ENCODE data around the gene GPSM1. TPM values are rescaled to one million over a fixed set of nuclear protein-coding genes. Genes with fewer than 3 reads are reported as not detected.
A peak's percentile ranks its signal among the peaks of the same experiment; 100 is the strongest.

GPSM1 gene
- total RNA-seq, 2 experiments from 2014 or later = 10.6 to 11.3 TPM

GRCh38 chr9:136361754-136362449 lies 34.6 kb downstream of the GPSM1 start:
- no peak overlapping the region for H3K4me3 Mint-ChIP-seq
- H3K36me3 Mint-ChIP-seq = no peaks in the 10 kb centered on the region
- CTCF ChIA-PET = interaction anchor here (0.6 to 1.0 kb wide), 2 partner anchors 32 to 33 kb away, joined by 3 read pairs; no protein-coding TSS in a partner anchor
- no peaks in the 10 kb centered on the region for H3K27me3 Mint-ChIP-seq
- DNase-seq = no peak
- no peaks in the 10 kb centered on the region for H3K9me3 Mint-ChIP-seq
- POLR2A ChIA-PET = interaction anchor here (0.9 kb wide), 1 partner anchor 7 kb away, joined by 3 read pairs; no protein-coding TSS in a partner anchor
- H3K27ac Mint-ChIP-seq = no peak overlapping the region
- intact Hi-C loops (cut with micrococcal nuclease) = loop anchor here (2.0 kb wide), 2 partner anchors 49 to 77 kb away; partner anchors contain the start of genes ENTR1, INPP5E and PMPCA
- H3K4me1 Mint-ChIP-seq (ENCODE audit: low read depth) = peaks cover 9% of the 10 kb centered on the region

- CTCF ChIA-PET = interaction anchor here (0.6 to 2.4 kb wide), 16 partner anchors 10 to 401 kb away, joined by 3 to 13 read pairs (median 4); partner anchors contain the start of genes SNAPC4 and UBAC1
- DNase-seq = no peak
- no peaks in the 10 kb centered on the region for H3K9me3 Mint-ChIP-seq
- H3K4me3 Mint-ChIP-seq = no peak overlapping the region
- H3K4me1 Mint-ChIP-seq (ENCODE audit: low read depth) = peaks cover 9% of the 10 kb centered on the region
- H3K36me3 Mint-ChIP-seq = no peaks in the 10 kb centered on the region
- H3K27me3 Mint-ChIP-seq = no peaks in the 10 kb centered on the region
- H3K27ac Mint-ChIP-seq = peak overlapping the region; percentile 88
- POLR2A ChIA-PET = interaction anchor here (0.9 to 1.6 kb wide), 6 partner anchors 8 to 253 kb away, joined by 3 to 5 read pairs (median 4); partner anchors contain the start of gene GPSM1
- intact Hi-C loops (cut with micrococcal nuclease) = loop anchor here (2.0 kb wide), 2 partner anchors 48 to 76 kb away; partner anchors contain the start of genes ENTR1, INPP5E and PMPCA
Observed at GRCh38 chr9:136362450-136362784, 35.1 kb downstream of the GPSM1 start.

GRCh38 chr9:136363106-136363948 lies 36.0 kb downstream of the GPSM1 start, which contains the start of gene DNLZ:
DNLZ (minus strand) TSS chr9:136363744; CDS start chr9:136363714, 30 bp downstream.
- H3K36me3 Mint-ChIP-seq = no peaks in the 10 kb centered on the region
- H3K27ac Mint-ChIP-seq = peak within 1 kb of the TSS; percentile 88
- DNase-seq = peak; percentile 98
- peaks cover 9% of the 10 kb centered on the region for H3K4me1 Mint-ChIP-seq (ENCODE audit: low read depth)
- peak within 1 kb of the TSS; percentile 83 for H3K4me3 Mint-ChIP-seq
- POLR2A ChIA-PET = interaction anchor here (0.8 to 1.6 kb wide), 12 partner anchors 9 to 254 kb away, joined by 3 to 5 read pairs (median 4); partner anchors contain the start of genes ENTR1, GPSM1 and PMPCA
- intact Hi-C loops (cut with micrococcal nuclease) = loop anchor here (1.0 to 2.0 kb wide), 4 partner anchors 40 to 120 kb away; partner anchors contain the start of genes ENTR1, INPP5E, PMPCA and SEC16A
- H3K9me3 Mint-ChIP-seq = no peaks in the 10 kb centered on the region
- no peaks in the 10 kb centered on the region for H3K27me3 Mint-ChIP-seq
- CTCF ChIA-PET = interaction anchor here (0.6 to 2.4 kb wide), 24 partner anchors 9 to 402 kb away, joined by 3 to 13 read pairs (median 3); partner anchors contain the start of genes SNAPC4 and UBAC1

- H3K27ac Mint-ChIP-seq = no peak overlapping the region
- H3K4me1 Mint-ChIP-seq (ENCODE audit: low read depth) = peaks cover 9% of the 10 kb centered on the region
- DNase-seq = no peak
- H3K9me3 Mint-ChIP-seq = no peaks in the 10 kb centered on the region
- intact Hi-C loops (cut with micrococcal nuclease) = loop anchor here (1.0 to 2.0 kb wide), 4 partner anchors 39 to 119 kb away; partner anchors contain the start of genes ENTR1, INPP5E, PMPCA and SEC16A
- peak overlapping the region; percentile 32 for H3K4me3 Mint-ChIP-seq
- no peaks in the 10 kb centered on the region for H3K36me3 Mint-ChIP-seq
- ChIA-PET CTCF (interaction anchor here (0.6 to 2.4 kb wide), 19 partner anchors 10 to 403 kb away, joined by 3 to 13 read pairs (median 3); partner anchors contain the start of genes SNAPC4 and UBAC1), POLR2A (interaction anchor here (1.1 to 1.6 kb wide), 10 partner anchors 10 to 255 kb away, joined by 3 to 5 read pairs (median 4); partner anchors contain the start of genes ENTR1, GPSM1 and PMPCA)
- no peaks in the 10 kb centered on the region for H3K27me3 Mint-ChIP-seq
Observed at GRCh38 chr9:136363949-136364748, 36.8 kb downstream of the GPSM1 start.

- ChIA-PET CTCF (interaction anchor here (1.3 to 2.4 kb wide), 2 partner anchors 35 to 74 kb away, joined by 3 to 12 read pairs; no protein-coding TSS in a partner anchor), POLR2A (no interaction called here)
- Mint-ChIP-seq H3K36me3 (no peaks in the 10 kb centered on the region), H3K4me3 (no peak overlapping the region), H3K4me1 (ENCODE audit: low read depth) (peaks cover 9% of the 10 kb centered on the region), H3K27me3 (no peaks in the 10 kb centered on the region), H3K27ac (no peak overlapping the region), H3K9me3 (no peaks in the 10 kb centered on the region)
- intact Hi-C loops (cut with micrococcal nuclease) = no loop called here
- DNase-seq = no peak
Observed at GRCh38 chr9:136364942-136365774, 37.8 kb downstream of the GPSM1 start.

- H3K27ac Mint-ChIP-seq = no peak overlapping the region
- no peaks in the 10 kb centered on the region for H3K36me3 Mint-ChIP-seq
- CTCF ChIA-PET = interaction anchor here (1.5 kb wide), 1 partner anchor 9 kb away, joined by 3 read pairs; no protein-coding TSS in a partner anchor
- DNase-seq = no peak
- POLR2A ChIA-PET = no interaction called here
- peaks cover 9% of the 10 kb centered on the region for H3K4me1 Mint-ChIP-seq (ENCODE audit: low read depth)
- no peaks in the 10 kb centered on the region for H3K27me3 Mint-ChIP-seq
- no peak overlapping the region for H3K4me3 Mint-ChIP-seq
- intact Hi-C loops (cut with micrococcal nuclease) = no loop called here
- no peaks in the 10 kb centered on the region for H3K9me3 Mint-ChIP-seq
Observed at GRCh38 chr9:136365775-136366222, 38.5 kb downstream of the GPSM1 start.

GRCh38 chr9:136366826-136367225 lies 39.5 kb downstream of the GPSM1 start:
- intact Hi-C loops (cut with micrococcal nuclease) = no loop called here
- Mint-ChIP-seq H3K27ac (no peak overlapping the region), H3K9me3 (no peaks in the 10 kb centered on the region), H3K4me1 (ENCODE audit: low read depth) (peaks cover 9% of the 10 kb centered on the region), H3K4me3 (no peak overlapping the region), H3K36me3 (no peaks in the 10 kb centered on the region), H3K27me3 (no peaks in the 10 kb centered on the region)
- ChIA-PET CTCF (interaction anchor here (0.8 to 1.5 kb wide), 2 partner anchors 8 to 34 kb away, joined by 3 read pairs; no protein-coding TSS in a partner anchor), POLR2A (interaction anchor here (1.1 kb wide), 1 partner anchor 18 kb away, joined by 4 read pairs; no protein-coding TSS in a partner anchor)
- no peak for DNase-seq

- H3K4me3 Mint-ChIP-seq = no peak overlapping the region
- ChIA-PET CTCF (interaction anchor here (1.5 kb wide), 1 partner anchor 8 kb away, joined by 3 read pairs; no protein-coding TSS in a partner anchor), POLR2A (interaction anchor here (1.1 kb wide), 1 partner anchor 17 kb away, joined by 4 read pairs; no protein-coding TSS in a partner anchor)
- DNase-seq = no peak
- intact Hi-C loops (cut with micrococcal nuclease) = no loop called here
- peaks cover 7% of the 10 kb centered on the region for H3K4me1 Mint-ChIP-seq (ENCODE audit: low read depth)
- H3K27ac Mint-ChIP-seq = no peak overlapping the region
- H3K36me3 Mint-ChIP-seq = no peaks in the 10 kb centered on the region
- H3K27me3 Mint-ChIP-seq = no peaks in the 10 kb centered on the region
- no peaks in the 10 kb centered on the region for H3K9me3 Mint-ChIP-seq
Observed at GRCh38 chr9:136367296-136368145, 40.2 kb downstream of the GPSM1 start.

- H3K36me3 Mint-ChIP-seq = no peaks in the 10 kb centered on the region
- POLR2A ChIA-PET = no interaction called here
Observed at GRCh38 chr9:136368190-136368589, 40.9 kb downstream of the GPSM1 start.

GRCh38 chr9:136370037-136370436 lies 42.7 kb downstream of the GPSM1 start:
- H3K36me3 Mint-ChIP-seq = no peaks in the 10 kb centered on the region
- CTCF ChIA-PET = no interaction called here

More at GRCh38 chr9:136368190-136368589, 40.9 kb downstream of the GPSM1 start:
- CTCF ChIA-PET = no interaction called here
- Mint-ChIP-seq H3K27me3 (no peaks in the 10 kb centered on the region), H3K4me3 (no peak overlapping the region), H3K4me1 (ENCODE audit: low read depth) (peaks cover 3% of the 10 kb centered on the region), H3K9me3 (no peaks in the 10 kb centered on the region), H3K27ac (no peak overlapping the region)
- intact Hi-C loops (cut with micrococcal nuclease) = no loop called here
- no peak for DNase-seq

More at GRCh38 chr9:136370037-136370436, 42.7 kb downstream of the GPSM1 start:
- H3K4me1 Mint-ChIP-seq (ENCODE audit: low read depth) = no peaks in the 10 kb centered on the region
- H3K4me3 Mint-ChIP-seq = no peak overlapping the region
- H3K9me3 Mint-ChIP-seq = no peaks in the 10 kb centered on the region
- DNase-seq = no peak
- intact Hi-C loops (cut with micrococcal nuclease) = no loop called here
- H3K27ac Mint-ChIP-seq = no peak overlapping the region
- POLR2A ChIA-PET = no interaction called here
- H3K27me3 Mint-ChIP-seq = no peaks in the 10 kb centered on the region
